K562 (cell line): ENCODE results near the gene LCTL. TPM values are rescaled to one million over a fixed set of nuclear protein-coding genes. Genes with fewer than 3 reads are reported as not detected.

ENCODE experiments used
- ATAC-seq: fragments of 200-7000 bp; cut with Tn5 transposase; 3 replicates; pipeline ENCODE4 v1.9.1; 2020; ENCODE audit warnings: moderate library complexity
- BruUV-seq: library from RNA; stranded (reverse); fragments of 400-500 nt; replicated peaks from 2 replicates; lab custom pipeline; 2021; lab: Mats Ljungman, UMichigan
- CTCF ChIA-PET: fragments of 300-600 bp; formaldehyde crosslinking; extraction: SDS; loops from one replicate; lab custom pipeline; 2021; ENCODE audit warnings: low intra/inter-chr PET ratio; lab: Yijun Ruan, JAX
- POLR2A ChIA-PET: fragments of 300-600, 350-650 bp; sonication (Branson Sonifier 250); formaldehyde crosslinking; extraction: SDS; loops from one replicate; lab custom pipeline; 2021; ENCODE audit warnings: antibody characterized with exemption, inconsistent platforms; lab: Yijun Ruan, JAX
- DNase-seq, 4 experiments: peaks; one replicate each; pipeline versions ENCODE4 v3.0.0 to v3.0.0-alpha.2; 2011 to 2018; ENCODE audit warnings: low spot score in 3 of 4, mixed read lengths in 3 of 4; ENCODE audit errors: extremely low read depth in 1 of 4
- FAIRE-seq: peaks from 2 replicates; lab custom pipeline; 2011; peaks lifted over from hg19 to GRCh38; lab: Jason Lieb, UNC
- H2AFZ ChIP-seq: 2 replicates; pipeline ENCODE4 v1.6.0; 2011; ENCODE audit warnings: low read depth, low read length, control low read depth, inconsistent platforms
- H3K27ac ChIP-seq: fragments of 200-600 bp; 3 replicates; pipeline ENCODE4 v1.8.0; 2011; ENCODE audit warnings: low read depth, mild to moderate bottlenecking, control low read depth, inconsistent platforms, low read length, moderate library complexity, mixed read lengths; ENCODE audit errors: extremely low read depth
- H3K27me3 ChIP-seq, 2 experiments: fragments of 300-600 bp in 1 of 2; 2 replicates in 1 of 2; 3 replicates in 1 of 2; pipeline versions ENCODE4 v1.6.0 to v1.8.0; 2011; ENCODE audit warnings: inconsistent platforms in 2 of 2, low read length in 2 of 2, mild to moderate bottlenecking in 1 of 2, mixed read lengths in 1 of 2, moderate library complexity in 1 of 2; ENCODE audit not compliant: control insufficient read depth in 2 of 2, insufficient read depth in 2 of 2
- H3K36me3 ChIP-seq: fragments of 300-600 bp; 3 replicates; pipeline ENCODE4 v1.8.0; 2011; ENCODE audit warnings: mild to moderate bottlenecking, low read length, inconsistent platforms; ENCODE audit not compliant: control insufficient read depth, insufficient read depth
- H3K4me1 ChIP-seq, 2 experiments: fragments of 200-600 bp in 1 of 2; replicated peaks in 1 of 2; 2 replicates in 1 of 2; 3 replicates in 1 of 2; pipeline versions ENCODE4 v1.5.1 to v1.8.0; 2011; ENCODE audit warnings: inconsistent platforms in 2 of 2, low read length in 2 of 2, mild to moderate bottlenecking in 1 of 2, mixed read lengths in 1 of 2, moderate library complexity in 1 of 2; ENCODE audit not compliant: control insufficient read depth in 2 of 2, insufficient read depth in 2 of 2
- H3K4me2 ChIP-seq: 2 replicates; pipeline ENCODE4 v1.6.1; 2011; ENCODE audit warnings: low read length, control low read depth, inconsistent platforms, mixed read lengths; ENCODE audit not compliant: insufficient read depth
- H3K4me3 ChIP-seq: fragments of 200-600 bp; sonication (generic), shearing (Covaris generic); 2 replicates; pipeline ENCODE4 v1.5.1; 2016; ENCODE audit warnings: control low read depth, inconsistent platforms
- H3K79me2 ChIP-seq: fragments of 200-600 bp; 3 replicates; pipeline ENCODE4 v1.8.0; 2011; ENCODE audit warnings: low read length, inconsistent platforms; ENCODE audit not compliant: control insufficient read depth, insufficient read depth
- H3K9ac ChIP-seq, 2 experiments: 2 replicates each; pipeline versions ENCODE4 v1.6.0 to v1.6.1; 2011; ENCODE audit warnings: low read depth in 2 of 2, low read length in 2 of 2, control low read depth in 1 of 2, inconsistent platforms in 1 of 2, mild to moderate bottlenecking in 1 of 2, mixed read lengths in 1 of 2; ENCODE audit not compliant: insufficient read depth in 1 of 2
- H3K9me1 ChIP-seq: one replicate; pipeline ENCODE4 v1.6.0; 2011; ENCODE audit warnings: inconsistent platforms, mild to moderate bottlenecking, low read length, moderate library complexity; ENCODE audit not compliant: control insufficient read depth, insufficient read depth
- H3K9me3 ChIP-seq: replicated peaks from 2 replicates; pipeline ENCODE4 v1.5.1; 2011; ENCODE audit warnings: low read depth, low read length, inconsistent platforms; ENCODE audit not compliant: control insufficient read depth, insufficient read depth
- H4K20me1 ChIP-seq: replicated peaks from 2 replicates; pipeline ENCODE4 v1.6.1; 2011; ENCODE audit warnings: low read length, inconsistent platforms, mixed read lengths; ENCODE audit not compliant: control insufficient read depth, insufficient read depth
- BCOR ChIP-seq: fragments of 450-650 bp; IDR thresholded peaks from 2 replicates; pipeline ENCODE4 v1.6.1; 2016
- CXXC5 ChIP-seq: fragments of 250-450 bp; sonication (Bioruptor Pico); IDR thresholded peaks from 2 replicates; pipeline ENCODE4 v1.8.0; 2022; ENCODE audit warnings: inconsistent platforms, mild to moderate bottlenecking, moderate library complexity
- DMBX1 ChIP-seq: fragments of 250-450 bp; sonication (Bioruptor Pico); IDR thresholded peaks from 2 replicates; pipeline ENCODE4 v1.8.0; 2022; ENCODE audit warnings: inconsistent platforms, mild to moderate bottlenecking, moderate library complexity, borderline replicate concordance
- ESRRB ChIP-seq: fragments of 250-450 bp; sonication (Bioruptor Pico); IDR thresholded peaks from 2 replicates; pipeline ENCODE4 v1.5.0; 2020; ENCODE audit warnings: mild to moderate bottlenecking, moderate library complexity, borderline replicate concordance
- FOXA3 ChIP-seq, 2 experiments: fragments of 450-650 bp in 1 of 2; sonication (generic) in 1 of 2; formaldehyde crosslinking; IDR thresholded peaks in 1 of 2; conservative IDR thresholded peaks in 1 of 2; 2 replicates each; pipeline versions ENCODE4 v1.4.0 to v1.8.0; 2020 to 2022; ENCODE audit warnings: mild to moderate bottlenecking in 2 of 2, missing genetic modification reagents in 1 of 2
- HMG20B ChIP-seq: fragments of 250-450 bp; sonication (Bioruptor Pico); IDR thresholded peaks from 2 replicates; pipeline ENCODE4 v1.5.0; 2021; ENCODE audit warnings: mild to moderate bottlenecking
- KDM5B ChIP-seq: fragments of 200-600 bp; sonication (generic); IDR thresholded peaks from 2 replicates; pipeline ENCODE4 v1.6.1; 2012; ENCODE audit warnings: low read depth, mild to moderate bottlenecking, moderate library complexity, low read length, control low read depth, inconsistent platforms; ENCODE audit not compliant: insufficient replicate concordance
- MAZ ChIP-seq, 2 experiments: fragments of 450-650 bp in 1 of 2; sonication (generic) in 1 of 2; formaldehyde crosslinking; IDR thresholded peaks in 1 of 2; conservative IDR thresholded peaks in 1 of 2; 2 replicates each; pipeline versions ENCODE4 v1.4.0 to v1.5.0; 2020; ENCODE audit warnings: mild to moderate bottlenecking in 1 of 2, missing genetic modification reagents in 1 of 2
- PCBP1 ChIP-seq: fragments of 200-400 bp; formaldehyde crosslinking; IDR thresholded peaks from 2 replicates; pipeline ENCODE4 v1.6.1; 2018; ENCODE audit warnings: mild to moderate bottlenecking, low read depth, low read length; ENCODE audit not compliant: poor library complexity, severe bottlenecking
- PCBP2 ChIP-seq: fragments of 200-400 bp; formaldehyde crosslinking; IDR thresholded peaks from 2 replicates; pipeline ENCODE4 v1.6.1; 2018; ENCODE audit warnings: low read length, low read depth, mild to moderate bottlenecking, moderate library complexity; ENCODE audit not compliant: poor library complexity, severe bottlenecking
- PHB ChIP-seq: fragments of 250-450 bp; sonication (Bioruptor Pico); IDR thresholded peaks from 2 replicates; pipeline ENCODE4 v1.5.0; 2021
- SIRT6 ChIP-seq: IDR thresholded peaks from one replicate; pipeline ENCODE4 v1.6.1; 2012; ENCODE audit warnings: low read depth, mild to moderate bottlenecking, control low read depth, inconsistent platforms, low read length, moderate library complexity
- SMARCC2 ChIP-seq: fragments of 450-650 bp; IDR thresholded peaks from 2 replicates; pipeline ENCODE4 v1.6.1; 2017; ENCODE audit warnings: antibody characterized with exemption, moderate library complexity, mild to moderate bottlenecking, low read depth
- ZBTB7A ChIP-seq: IDR thresholded peaks from 2 replicates; pipeline ENCODE4 v1.6.1; 2011; ENCODE audit warnings: low read depth, mild to moderate bottlenecking, low read length, moderate library complexity, borderline replicate concordance; ENCODE audit not compliant: control insufficient read depth
- ZBTB8A ChIP-seq: fragments of 450-650 bp; IDR thresholded peaks from 2 replicates; pipeline ENCODE4 v1.6.1; 2018; ENCODE audit warnings: mild to moderate bottlenecking, moderate library complexity; ENCODE audit not compliant: partially characterized antibody
- ZNF699 ChIP-seq: fragments of 250-450 bp; sonication (Bioruptor Pico); IDR thresholded peaks from 2 replicates; pipeline ENCODE4 v1.8.0; 2021; ENCODE audit warnings: mild to moderate bottlenecking, moderate library complexity; ENCODE audit not compliant: insufficient replicate concordance
- ZZZ3 ChIP-seq: fragments of 450-650 bp; IDR thresholded peaks from 2 replicates; pipeline ENCODE4 v1.6.1; 2016; ENCODE audit warnings: antibody characterized with exemption, mild to moderate bottlenecking, moderate library complexity
- WGBS: fragments of 100-300 bp; shearing (Covaris generic); methylation state at CpG from one replicate; pipeline ENCODE4 v1.1.6; 2016; ENCODE audit warnings: low coverage, mixed read lengths; ENCODE audit not compliant: insufficient coverage; ENCODE audit errors: missing lambda C conversion rate; 5-methylcytosine and 5-hydroxymethylcytosine counted together
- in situ Hi-C: fragments of 300-500 bp; cut with MboI; formaldehyde crosslinking; loops from 4 replicates; pipeline ENCODE4 v1.15.0; 2018; ENCODE audit warnings: inconsistent platforms, mixed read lengths
- intact Hi-C: fragments of 100-400 bp; cut with micrococcal nuclease; formaldehyde crosslinking; loops from 2 replicates; pipeline ENCODE4 v1.14.2; 2022
- polyA plus RNA-seq, 8 experiments: library from polyadenylated mRNA; depleted of rRNA in 4 of 8; stranded (reverse) in 5 of 8; unstranded in 3 of 8; fragments of >200 nt; fragmentation: Nextera tagmentation in 2 of 8; fragmentation: Illumina TruSeq in 1 of 8; extraction: Ambion mirVana in 2 of 8; extraction: Trizol in 1 of 8; gene quantifications; 2 replicates each; pipeline versions ENCODE4 v1.2.1 to v1.2.3, GENCODE V29; 2011 to 2014; ENCODE audit warnings: inconsistent platforms in 1 of 8, missing spikeins in 1 of 8
- total RNA-seq, 7 experiments: library from RNA; depleted of rRNA in 6 of 7; stranded (reverse); fragments of >200 nt in 6 of 7; fragmentation: Illumina TruSeq in 2 of 7; extraction: Trizol in 2 of 7; gene quantifications; 2 replicates each; pipeline versions ENCODE4 v1.2.1 to v1.2.3, GENCODE V29; 2011 to 2021; ENCODE audit warnings: low replicate concordance in 1 of 7
- TF ChIP-seq, protein P1 (sequence below): fragments of 450-650 bp; IDR thresholded peaks from 2 replicates; pipeline ENCODE4 v1.6.1; 2016; ENCODE audit warnings: missing biosample characterization, missing genetic modification characterization

The LCTL gene
- total and polyA plus RNA-seq, 9 of the 15 experiments (the other 6 are each of a cell fraction or from before 2014, with no cell fraction given): 0.08 to 0.31 (median 0.17) TPM; not detected in 6

GRCh38 chr15:66595931-66596545, 30.2 kb upstream of the LCTL start:
- no TSS peak for BruUV-seq

More at GRCh38 chr15:66595931-66596545, 30.2 kb upstream of the LCTL start:
- intact Hi-C loops: no loop called here
- no peak overlapping the region for H3K9ac ChIP-seq
- DNase-seq (no peak), FAIRE-seq (no peak), ATAC-seq (no peak)
- in situ Hi-C loops: loop anchor here (10.0 kb wide), 1 partner anchor 259 kb away; no protein-coding TSS in a partner anchor
- ChIA-PET POLR2A (interaction anchor here (0.7 to 2.2 kb wide), 3 partner anchors 14 to 505 kb away, joined by 3 to 10 read pairs (median 4); no protein-coding TSS in a partner anchor), CTCF (no interaction called here)
- no peak overlapping the region for H3K4me2 ChIP-seq
- H3K9me3 ChIP-seq: no peaks in the 10 kb centered on the region
- peaks cover 16 to 24% of the 10 kb centered on the region in 2 experiments; a peak in 4 of 5 replicates for H3K4me1 ChIP-seq
- WGBS: 68% methylated on average over 7 of the region's 8 CpGs
- H3K36me3 ChIP-seq: peaks cover 90% of the 10 kb centered on the region
- peaks cover 96% of the 10 kb centered on the region for H3K79me2 ChIP-seq
- no peak overlapping the region for H3K4me3 ChIP-seq
- TF ChIP-seq ESRRB (CRISPR knock-in tag) (no peak), BCOR (no peak), ZZZ3 (no peak), HMG20B (CRISPR knock-in tag) (no peak), MAZ (CRISPR knock-in tag; conservative IDR thresholded peaks at IDR 0.05 in 1 of 2, IDR thresholded peaks at IDR 0.05 in 1 of 2) (no peak), PCBP1 (no peak), CXXC5 (CRISPR knock-in tag) (no peak), SIRT6 (no peak), PHB (CRISPR knock-in tag) (no peak), ZBTB7A (no peak), ZBTB8A (no peak), FOXA3 (CRISPR knock-in tag; conservative IDR thresholded peaks at IDR 0.05 in 1 of 2, IDR thresholded peaks at IDR 0.05 in 1 of 2) (no peak), DMBX1 (CRISPR knock-in tag) (no peak), ZNF699 (no peak), PCBP2 (no peak), KDM5B (no peak), SMARCC2 (no peak)
- TF ChIP-seq, protein P1, sequence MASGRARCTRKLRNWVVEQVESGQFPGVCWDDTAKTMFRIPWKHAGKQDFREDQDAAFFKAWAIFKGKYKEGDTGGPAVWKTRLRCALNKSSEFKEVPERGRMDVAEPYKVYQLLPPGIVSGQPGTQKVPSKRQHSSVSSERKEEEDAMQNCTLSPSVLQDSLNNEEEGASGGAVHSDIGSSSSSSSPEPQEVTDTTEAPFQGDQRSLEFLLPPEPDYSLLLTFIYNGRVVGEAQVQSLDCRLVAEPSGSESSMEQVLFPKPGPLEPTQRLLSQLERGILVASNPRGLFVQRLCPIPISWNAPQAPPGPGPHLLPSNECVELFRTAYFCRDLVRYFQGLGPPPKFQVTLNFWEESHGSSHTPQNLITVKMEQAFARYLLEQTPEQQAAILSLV (tag): no peak
- no peak overlapping the region for H3K27ac ChIP-seq
- H4K20me1 ChIP-seq: peaks cover 62% of the 10 kb centered on the region
- H2AFZ ChIP-seq: no peak overlapping the region
- peaks cover 25% of the 10 kb centered on the region for H3K9me1 ChIP-seq
- no peaks in the 10 kb centered on the region for H3K27me3 ChIP-seq
